Adipose tissue (tissue), 3 donors: ENCODE measurements around the gene FBXO34. TPM values are rescaled to one million over a fixed set of nuclear protein-coding genes. Genes with fewer than 3 reads are reported as not detected.
A peak's percentile ranks its signal among the peaks of the same experiment; 100 is the strongest.

Experiments
- H3K27ac ChIP-seq: one replicate; pipeline ENCODE4 v1.5.1; 2013; ENCODE audit warnings: low read depth, low read length
- WGBS, 3 donors: extraction: QIAGEN DNeasy Blood & Tissue Kit; methylation state at CpG; one replicate each; pipeline ENCODE4 v1.1.7; 2013; 5-methylcytosine and 5-hydroxymethylcytosine counted together
- polyA plus RNA-seq, 3 donors: library from polyadenylated mRNA; stranded (reverse); fragments of 200-250 nt; gene quantifications; one replicate each; pipeline ENCODE4 v1.2.3, GENCODE V29; 2013
- donor health status: healthy with polysubstance abuse.
- donor health status: Bipolar disorder and iron deficiency.
- donor health status: healthy.

The FBXO34 gene
- polyA plus RNA-seq, 3 donors = 4.9 to 7.8 (median 6.6) TPM

DNA sequence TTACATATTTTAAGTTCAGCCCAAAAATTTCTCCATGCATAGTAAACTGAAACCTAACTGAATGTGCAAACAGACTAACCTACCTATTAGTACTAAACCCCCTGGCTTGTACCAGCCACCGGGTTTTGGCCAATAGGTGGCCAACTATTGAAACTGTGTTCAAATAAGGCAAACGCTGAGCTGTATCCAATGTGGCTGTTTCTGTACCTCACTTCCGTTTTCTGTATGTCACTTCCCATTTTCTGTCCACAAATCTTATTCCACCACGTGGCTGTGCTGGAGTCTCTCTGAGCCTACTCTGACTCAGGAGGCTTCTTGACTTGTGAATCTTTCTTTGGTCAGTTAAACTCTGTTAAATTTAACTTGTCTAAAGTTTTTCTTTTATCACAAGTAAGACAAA lies 6.0 kb upstream of the FBXO34 start:
- WGBS, 3 donors = 64 to 80% (median 65%) methylated on average over 4 of the region's 4 CpGs
- no peak overlapping the region for H3K27ac ChIP-seq

DNA sequence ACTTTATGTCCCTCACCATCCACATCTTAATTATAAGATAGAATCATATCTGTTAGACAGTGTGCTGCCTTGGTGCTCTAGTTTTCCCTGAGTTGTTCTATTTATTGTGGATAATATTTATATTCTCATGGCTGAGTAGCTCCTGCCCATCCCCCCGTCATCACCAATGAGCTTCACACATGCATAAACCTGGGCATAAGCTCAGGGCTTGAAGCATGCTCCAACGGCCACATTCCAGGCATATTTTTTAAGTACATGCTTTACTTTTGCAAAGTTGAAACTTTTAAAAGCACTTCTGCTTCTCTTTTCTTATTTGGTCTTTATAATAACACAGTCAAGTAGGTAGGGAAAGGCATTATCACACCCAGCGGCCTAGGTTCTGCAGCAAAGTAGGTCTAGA lies 3.4 kb upstream of the FBXO34 start:
- H3K27ac ChIP-seq = no peak overlapping the region
- 66 to 77% (median 75%) methylated on average over 3 of the region's 3 CpGs for WGBS, 3 donors

DNA sequence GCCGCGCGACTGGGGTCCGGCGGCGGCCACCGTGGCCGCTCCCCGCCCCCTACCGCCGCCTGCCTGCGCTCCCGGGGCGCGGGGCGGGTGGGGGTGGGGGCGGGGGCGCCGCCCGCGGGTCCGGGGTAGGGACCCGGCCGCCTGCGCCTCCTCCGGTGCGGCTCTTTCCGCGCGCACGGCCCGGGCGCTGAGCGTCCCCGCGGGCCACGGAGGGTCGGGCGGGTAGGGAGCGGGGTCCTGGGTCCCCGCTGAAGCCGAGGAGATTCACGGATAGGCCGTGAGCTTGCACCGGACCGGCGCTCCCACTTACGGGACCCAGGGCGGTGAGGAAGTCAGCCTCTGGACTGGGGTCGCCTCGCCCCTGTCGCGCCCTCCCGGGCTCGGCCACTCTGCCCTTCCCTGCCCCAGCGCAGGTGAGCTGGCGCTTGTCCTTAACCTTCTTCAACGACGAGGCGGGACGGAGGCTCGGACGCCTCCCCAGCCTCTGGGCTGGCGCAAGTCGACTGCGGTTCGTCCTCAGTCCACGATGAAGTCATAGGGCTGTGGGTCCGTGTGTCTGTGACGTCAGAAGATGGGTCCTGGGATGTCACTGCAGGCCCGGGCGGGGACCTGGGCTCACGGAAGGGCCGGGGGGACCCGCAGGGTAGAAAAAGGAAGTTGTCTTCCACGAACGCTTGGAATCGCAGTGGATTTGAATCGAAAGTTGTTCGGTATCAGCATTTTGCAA lies 514 bp downstream of the FBXO34 start:
- 0% methylated on average over 41 to 79 of the region's 80 CpGs for whole genome bisulfite sequencing, 3 donors

DNA sequence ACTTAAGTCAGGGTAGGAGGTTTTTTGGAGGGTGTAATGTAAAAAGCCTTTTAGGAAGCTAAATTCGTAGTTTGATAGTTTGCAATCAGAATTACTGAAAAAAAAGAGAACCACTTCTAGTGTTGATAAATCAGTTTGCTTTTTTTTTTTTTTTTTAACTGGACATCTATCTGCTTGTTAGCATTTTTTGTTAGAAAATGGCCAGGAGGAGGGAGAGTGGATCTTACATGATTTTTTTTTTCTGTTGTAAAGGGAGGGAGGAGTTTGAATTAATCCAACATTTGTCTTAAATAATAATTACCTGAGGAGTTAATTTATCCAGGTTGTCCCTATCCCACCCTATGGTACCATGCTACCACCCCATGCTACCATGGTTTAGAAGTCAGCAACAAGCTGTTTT lies 1.2 kb downstream of the FBXO34 start:
- 0 to 3% (median 0%) methylated on average over 1 of the region's 1 CpG for WGBS, 3 donors
- H3K27ac ChIP-seq = no peak overlapping the region

More for the DNA sequence above, 514 bp downstream of the FBXO34 start:
- peak overlapping the region; percentile 90 for H3K27ac ChIP-seq

- no peak overlapping the region for H3K27ac ChIP-seq
- WGBS, 3 donors = 35 to 54% (median 39%) methylated on average over 2 of the region's 2 CpGs
Measured at GRCh38 chr14:55272922-55273321, 1.7 kb downstream of the FBXO34 start.

DNA sequence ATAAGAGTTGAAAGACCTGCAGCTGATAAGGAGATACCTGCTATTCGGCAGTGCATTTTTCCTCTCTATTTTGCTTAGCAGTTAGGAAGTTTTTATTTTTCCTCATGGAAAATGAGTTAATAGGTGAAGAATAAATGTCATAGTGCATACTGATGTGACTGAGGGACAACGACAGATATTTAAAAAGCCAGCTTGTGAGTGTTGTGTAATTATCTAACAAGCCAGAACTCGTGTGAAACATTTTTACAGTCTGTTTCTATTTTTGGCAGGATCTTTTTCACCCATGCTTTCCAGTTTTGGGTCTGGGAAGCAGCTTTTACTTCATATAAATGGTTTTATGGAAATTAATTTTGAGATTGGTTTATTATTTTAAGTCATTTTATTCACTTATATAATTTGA lies 2.9 kb downstream of the FBXO34 start:
- H3K27ac ChIP-seq = no peak overlapping the region
- WGBS, 3 donors = 31 to 32% (median 32%) methylated on average over 3 of the region's 3 CpGs

DNA sequence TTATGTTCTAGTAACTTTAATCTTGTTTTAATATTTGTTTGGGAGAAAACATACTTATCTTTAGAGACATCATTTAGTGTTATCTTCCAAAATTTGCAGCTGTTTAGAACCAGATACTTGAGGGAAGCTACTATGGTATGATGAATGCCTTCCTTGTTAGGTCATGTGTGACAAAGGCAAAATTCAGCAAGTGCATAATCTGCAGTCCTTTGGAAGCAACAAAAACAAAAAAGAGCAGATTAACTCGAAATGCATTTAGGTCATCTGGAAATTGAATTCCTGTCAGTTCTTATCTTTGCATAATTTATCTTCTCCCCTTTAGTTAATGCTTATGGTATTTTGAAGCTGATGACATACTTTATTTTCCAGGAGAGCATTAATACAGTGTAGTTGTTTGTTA lies 3.5 kb downstream of the FBXO34 start:
- 0 to 43% (median 26%) methylated on average over 1 of the region's 1 CpG for WGBS, 3 donors

DNA sequence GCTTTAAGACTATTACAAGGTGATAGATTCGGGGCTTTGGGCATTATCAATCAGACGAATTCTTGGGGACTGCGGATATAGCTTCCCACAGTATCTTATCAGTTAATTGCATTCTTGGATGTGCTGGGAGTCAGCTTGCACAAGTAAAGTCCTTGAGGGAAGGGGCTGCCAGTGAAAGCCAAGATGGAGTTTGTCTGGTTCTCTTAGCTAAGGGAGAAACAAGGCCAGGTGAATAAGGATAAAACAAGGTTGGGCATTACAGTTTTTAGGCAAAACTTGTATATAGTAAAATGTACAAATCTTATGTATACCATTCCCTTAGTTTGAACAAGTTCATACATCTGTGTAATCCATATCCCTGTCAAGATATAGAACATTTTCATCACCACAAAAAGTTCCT lies 5.5 kb downstream of the FBXO34 start:
- H3K27ac ChIP-seq = no peak overlapping the region
- 47 to 83% (median 82%) methylated on average over 3 of the region's 3 CpGs for WGBS, 3 donors

More for the DNA sequence above, 3.5 kb downstream of the FBXO34 start:
- no peak overlapping the region for H3K27ac ChIP-seq

DNA sequence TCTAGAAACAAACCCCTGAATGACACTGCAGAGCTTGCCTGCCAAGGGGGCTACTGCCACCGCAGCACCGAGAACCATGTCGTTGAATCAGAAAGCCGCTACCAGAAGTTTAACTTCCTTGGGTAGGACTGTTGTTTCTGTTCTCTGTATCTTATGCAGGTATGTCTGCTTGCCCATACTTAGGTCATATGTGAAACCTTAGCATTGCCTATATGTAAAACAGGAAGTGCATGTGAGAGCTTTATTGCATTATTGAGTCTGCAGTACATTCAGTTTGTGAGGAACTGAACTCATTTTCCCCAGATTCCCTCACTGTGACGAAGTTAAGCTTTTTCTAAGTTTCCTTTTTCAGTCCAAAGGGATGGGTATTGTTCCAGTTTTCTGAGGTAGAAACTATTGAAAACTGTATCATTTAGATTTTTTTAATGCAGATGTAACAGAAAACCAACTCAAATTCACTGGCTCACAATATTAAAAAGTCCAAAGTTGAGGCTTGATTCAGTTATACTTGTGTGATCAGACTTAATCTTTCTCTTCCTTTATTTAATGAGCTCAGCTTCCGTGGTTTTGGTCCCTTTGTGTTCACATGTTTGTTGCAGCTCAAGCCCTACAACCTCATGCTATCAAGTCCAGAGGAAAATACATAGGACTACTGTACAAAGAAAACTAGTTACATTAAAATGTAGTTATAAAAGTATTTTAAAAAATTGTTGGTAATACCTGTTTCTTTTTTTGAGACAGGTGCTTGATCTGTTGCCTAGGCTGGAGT lies 6.9 kb downstream of the FBXO34 start:
- H3K27ac ChIP-seq = no peak overlapping the region
- WGBS, 3 donors = 57 to 72% (median 62%) methylated on average over 6 of the region's 6 CpGs

DNA sequence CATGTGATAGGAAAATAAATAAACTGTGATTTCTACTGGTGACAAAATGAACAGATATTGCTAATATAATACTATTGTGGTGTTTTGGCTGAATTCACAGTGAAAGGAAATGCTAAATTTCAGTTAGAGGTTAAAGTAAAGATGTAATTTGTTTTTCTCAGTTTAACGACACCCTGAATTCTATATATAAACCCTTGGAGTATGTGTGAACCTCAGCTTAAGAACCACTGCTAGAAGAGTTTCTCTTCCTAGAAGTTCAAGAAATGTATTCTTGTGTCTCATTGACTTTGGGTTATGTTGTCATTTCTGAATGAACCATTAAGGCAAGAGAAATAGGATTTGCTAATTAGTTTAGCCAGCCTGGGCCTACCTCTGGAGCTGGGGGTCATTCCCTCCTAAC lies 8.2 kb downstream of the FBXO34 start:
- WGBS, 3 donors = 92 to 100% (median 97%) methylated on average over 1 of the region's 1 CpG
- H3K27ac ChIP-seq = no peak overlapping the region

GRCh38 chr14:55281316-55281839 lies 10.2 kb downstream of the FBXO34 start:
- H3K27ac ChIP-seq = no peak overlapping the region
- WGBS, 3 donors = 74 to 84% (median 81%) methylated on average over 6 of the region's 6 CpGs

DNA sequence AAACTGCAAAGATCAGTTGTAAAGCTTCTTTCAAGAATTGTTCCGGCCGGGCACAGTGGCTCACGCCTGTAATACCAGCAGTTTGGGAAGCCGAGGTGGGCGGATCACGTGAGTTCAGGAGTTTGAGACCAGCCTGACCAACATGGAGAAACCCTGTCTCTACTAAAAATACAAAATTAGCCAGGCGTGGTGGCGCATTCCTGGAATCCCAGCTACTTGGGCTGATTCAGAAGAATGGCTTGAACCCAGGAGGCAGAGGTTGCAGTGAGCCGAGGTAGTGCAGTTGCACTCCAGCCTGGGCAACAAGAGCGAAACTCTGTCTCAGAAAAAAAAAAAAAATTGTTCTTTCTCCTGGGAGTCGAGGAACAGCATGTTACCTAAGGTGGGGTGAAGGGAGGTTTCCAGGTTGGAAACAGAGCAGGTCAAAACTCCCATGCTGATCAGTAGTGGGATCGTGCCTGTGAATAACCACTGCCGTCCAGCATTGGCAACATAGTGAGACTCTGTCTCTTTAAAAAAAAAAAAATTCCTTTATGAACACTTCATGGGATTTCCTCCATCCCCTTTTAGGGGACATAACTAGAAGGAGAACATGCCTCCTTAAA lies 13.9 kb downstream of the FBXO34 start:
- H3K27ac ChIP-seq = no peak overlapping the region
- WGBS, 3 donors = 92 to 95% (median 94%) methylated on average over 13 of the region's 13 CpGs

DNA sequence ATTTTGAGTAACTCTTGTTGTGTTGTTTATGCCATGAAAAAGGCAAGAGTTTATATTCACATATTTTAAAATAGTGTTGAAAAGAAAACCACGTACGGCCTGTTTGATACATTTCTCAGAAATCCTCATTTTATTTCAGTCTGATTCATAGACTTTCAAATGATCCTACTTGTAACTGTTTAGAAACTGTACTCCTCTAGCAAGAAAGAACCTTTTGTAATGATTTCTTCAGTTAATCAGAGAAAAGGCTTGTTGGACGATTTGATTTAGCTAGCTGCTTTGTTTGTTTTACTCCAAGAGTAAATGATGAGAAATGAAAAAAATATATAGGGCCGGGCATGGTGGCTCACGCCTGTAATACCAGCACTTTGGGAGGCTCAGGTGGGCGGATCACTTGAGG lies 17.2 kb downstream of the FBXO34 start:
- WGBS, 3 donors = 79 to 92% (median 84%) methylated on average over 6 of the region's 6 CpGs
- H3K27ac ChIP-seq = no peak overlapping the region

GRCh38 chr14:55291480-55292081 lies 20.4 kb downstream of the FBXO34 start:
- 91 to 97% (median 97%) methylated on average over 3 of the region's 3 CpGs for WGBS, 3 donors
- H3K27ac ChIP-seq = no peak overlapping the region

GRCh38 chr14:55294603-55295002 lies 23.4 kb downstream of the FBXO34 start:
- 80 to 83% (median 82%) methylated on average over 3 of the region's 3 CpGs for WGBS, 3 donors
- no peak overlapping the region for H3K27ac ChIP-seq

- H3K27ac ChIP-seq = no peak overlapping the region
- WGBS, 3 donors = 33 to 50% (median 47%) methylated on average over 6 of the region's 6 CpGs
Measured at GRCh38 chr14:55297611-55298499, 26.6 kb downstream of the FBXO34 start.

DNA sequence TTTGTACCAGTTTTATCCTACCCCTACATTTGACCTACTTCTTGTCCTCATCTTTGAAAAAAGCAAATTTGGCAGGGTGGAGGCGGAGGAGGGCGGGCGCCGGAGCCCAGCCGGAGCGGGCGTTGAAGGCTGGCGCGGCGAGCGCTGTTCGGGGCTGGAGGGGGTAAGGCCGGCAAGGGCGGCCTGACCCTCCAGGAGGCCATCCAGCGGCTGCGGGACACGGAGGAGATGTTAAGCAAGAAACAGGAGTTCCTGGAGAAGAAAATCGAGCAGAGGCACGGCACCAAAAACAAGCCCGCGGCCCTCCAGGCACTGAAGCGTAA lies 27.2 kb downstream of the FBXO34 start:
- no peak overlapping the region for H3K27ac ChIP-seq
- 97 to 98% (median 98%) methylated on average over 22 of the region's 22 CpGs for WGBS, 3 donors
